HG02973 (cell line): ENCODE results near the gene EPS8L2.

Experiments used
- ATAC-seq: cut with Tn5 transposase; IDR thresholded peaks from one replicate; pipeline ENCODE4 v1.9.1; 2021; ENCODE audit warnings: moderate library complexity; ENCODE audit not compliant: unreplicated experiment

Gene EPS8L2

GRCh38 chr11:773425-773824, 67.4 kb downstream of the EPS8L2 start:
- ATAC-seq: no peak

GRCh38 chr11:773830-774229, 67.8 kb downstream of the EPS8L2 start:
- no peak for ATAC-seq

- ATAC-seq: no peak
Observed at GRCh38 chr11:774873-775592, 69.0 kb downstream of the EPS8L2 start.

GRCh38 chr11:776263-776560, 70.2 kb downstream of the EPS8L2 start:
- no peak for ATAC-seq

- ATAC-seq: peak; percentile 18
Observed at GRCh38 chr11:776561-777287, 70.7 kb downstream of the EPS8L2 start.
